ENCODE results near the gene ASGR2.
"Not testable (repeated sequence)": the region's sequence is repeated elsewhere in the genome, so short reads cannot be mapped to it uniquely, and the experiment has no call there.

ASGR2 gene

DNA sequence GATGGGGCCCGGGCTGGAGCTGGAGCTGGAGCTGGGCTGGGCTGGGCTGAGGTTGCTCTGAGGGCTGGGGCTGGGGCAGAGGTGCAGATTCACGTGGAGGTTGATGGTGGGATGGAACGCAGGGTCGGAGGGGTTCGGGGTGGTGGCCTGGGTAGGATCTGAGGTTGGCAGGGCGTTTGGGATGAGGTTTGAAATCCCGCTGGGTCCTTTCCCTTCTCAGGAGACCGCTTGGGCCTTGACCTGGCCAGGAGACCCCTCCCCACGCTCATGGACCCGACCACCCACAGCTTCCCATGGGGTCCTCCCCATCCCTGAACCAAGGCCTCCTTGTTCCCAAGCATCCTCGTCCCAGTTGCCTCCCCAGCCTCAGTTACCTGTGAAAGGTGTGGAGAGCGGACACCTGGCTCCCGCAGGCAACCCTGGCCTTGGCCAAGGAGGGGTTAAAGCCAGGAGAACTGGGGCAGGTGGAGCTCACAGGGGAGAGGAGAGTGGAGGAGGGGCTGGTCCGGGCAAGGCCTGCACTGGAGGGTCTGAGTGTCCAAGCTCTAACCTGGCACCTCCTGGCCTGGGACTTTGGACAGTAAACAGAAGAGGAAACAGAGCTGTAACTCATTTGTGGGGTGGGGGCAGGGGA, at the start of gene ASGR2:
Gene ASGR2 (minus strand): TSS at position 582 of the 634 bp plus-strand sequence. CDS start 582 bp downstream, outside the sequence.
- DNase-seq (ENCODE audit: low spot score), result no peak
- TF ChIP-seq, protein P1, sequence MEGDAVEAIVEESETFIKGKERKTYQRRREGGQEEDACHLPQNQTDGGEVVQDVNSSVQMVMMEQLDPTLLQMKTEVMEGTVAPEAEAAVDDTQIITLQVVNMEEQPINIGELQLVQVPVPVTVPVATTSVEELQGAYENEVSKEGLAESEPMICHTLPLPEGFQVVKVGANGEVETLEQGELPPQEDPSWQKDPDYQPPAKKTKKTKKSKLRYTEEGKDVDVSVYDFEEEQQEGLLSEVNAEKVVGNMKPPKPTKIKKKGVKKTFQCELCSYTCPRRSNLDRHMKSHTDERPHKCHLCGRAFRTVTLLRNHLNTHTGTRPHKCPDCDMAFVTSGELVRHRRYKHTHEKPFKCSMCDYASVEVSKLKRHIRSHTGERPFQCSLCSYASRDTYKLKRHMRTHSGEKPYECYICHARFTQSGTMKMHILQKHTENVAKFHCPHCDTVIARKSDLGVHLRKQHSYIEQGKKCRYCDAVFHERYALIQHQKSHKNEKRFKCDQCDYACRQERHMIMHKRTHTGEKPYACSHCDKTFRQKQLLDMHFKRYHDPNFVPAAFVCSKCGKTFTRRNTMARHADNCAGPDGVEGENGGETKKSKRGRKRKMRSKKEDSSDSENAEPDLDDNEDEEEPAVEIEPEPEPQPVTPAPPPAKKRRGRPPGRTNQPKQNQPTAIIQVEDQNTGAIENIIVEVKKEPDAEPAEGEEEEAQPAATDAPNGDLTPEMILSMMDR (IDR thresholded peaks at IDR 0.05; ENCODE audit: extremely low read depth, missing control alignments), result no peak

GRCh38 chr17:7159571-7159970, 44.9 kb upstream of the ASGR2 start:
- not testable (repeated sequence) for DNase-seq (ENCODE audit: low spot score)

DNA sequence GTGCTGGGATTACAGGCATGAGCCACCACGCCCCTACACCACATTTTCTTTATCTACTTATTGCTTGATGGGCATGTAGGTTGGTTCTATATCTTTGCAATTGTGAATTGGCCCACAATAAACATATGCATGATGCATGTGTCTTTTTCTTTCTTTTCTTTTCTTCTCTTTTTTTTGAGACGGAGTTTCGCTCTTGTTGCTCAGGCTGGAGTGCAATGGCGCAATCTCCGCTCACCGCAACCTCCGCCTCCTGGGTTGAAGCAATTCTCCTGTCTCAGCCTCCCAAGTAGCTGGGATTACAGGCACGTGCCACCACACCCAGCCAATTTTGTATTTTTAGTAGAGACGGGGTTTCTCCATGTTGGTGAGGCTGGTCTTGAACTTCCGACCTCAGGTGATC, 43.8 kb upstream of the ASGR2 start:
- DNase-seq (ENCODE audit: low spot score), result not testable (repeated sequence)

DNA sequence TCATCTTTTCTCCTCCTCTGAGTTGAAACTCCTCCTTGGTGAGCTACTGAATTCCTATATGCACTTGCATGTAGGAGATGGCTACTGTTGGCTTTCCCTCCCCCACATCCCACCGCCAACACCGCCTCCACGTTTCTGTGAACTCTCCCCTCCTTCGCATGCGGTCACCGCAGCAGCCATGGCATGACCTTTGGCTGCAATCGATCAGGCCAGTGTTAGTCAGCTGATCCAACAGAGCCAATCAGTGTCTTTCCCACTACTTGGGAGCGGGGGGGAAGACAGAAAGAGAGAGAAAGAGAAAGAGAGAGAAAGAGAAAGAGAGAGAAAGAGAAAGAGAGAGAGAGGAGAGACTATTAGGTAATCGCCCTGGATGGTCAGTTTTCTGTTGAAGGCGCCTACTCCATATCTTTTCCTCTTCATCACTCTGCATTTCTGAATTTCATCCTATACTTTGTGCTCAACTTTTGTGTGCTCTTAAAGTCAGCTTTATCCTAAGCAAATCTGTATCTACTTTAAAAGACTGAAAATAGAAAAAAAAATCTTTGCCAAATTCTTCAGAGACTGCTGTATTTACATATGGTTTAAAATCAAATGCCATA, 41.8 kb upstream of the ASGR2 start:
- DNase-seq (ENCODE audit: low spot score), result no peak
- TF ChIP-seq, protein P1 (IDR thresholded peaks at IDR 0.05; ENCODE audit: extremely low read depth, missing control alignments), result no peak

DNA sequence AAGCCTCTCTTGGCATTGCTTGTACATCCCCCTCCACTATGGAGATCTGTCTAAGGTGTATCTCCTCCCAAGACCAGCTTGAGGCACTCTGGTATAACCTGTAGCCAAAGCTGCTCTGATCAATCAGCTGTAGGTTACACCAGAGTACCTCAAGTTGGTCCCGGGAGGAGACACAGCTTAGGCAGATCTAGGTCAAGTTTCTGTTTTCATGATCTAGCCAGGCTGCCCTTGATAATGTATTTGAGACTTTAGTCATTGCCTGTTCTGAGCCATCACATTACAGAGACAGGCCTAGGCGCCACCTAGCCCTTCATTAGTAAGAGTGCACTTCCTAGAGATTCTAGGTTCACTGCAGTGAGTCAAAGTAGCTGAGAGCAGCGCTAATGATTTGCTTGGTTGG, 33.1 kb upstream of the ASGR2 start:
- no peak for DNase-seq (ENCODE audit: low spot score)
- TF ChIP-seq, protein P1 (IDR thresholded peaks at IDR 0.05; ENCODE audit: extremely low read depth, missing control alignments), result no peak

DNA sequence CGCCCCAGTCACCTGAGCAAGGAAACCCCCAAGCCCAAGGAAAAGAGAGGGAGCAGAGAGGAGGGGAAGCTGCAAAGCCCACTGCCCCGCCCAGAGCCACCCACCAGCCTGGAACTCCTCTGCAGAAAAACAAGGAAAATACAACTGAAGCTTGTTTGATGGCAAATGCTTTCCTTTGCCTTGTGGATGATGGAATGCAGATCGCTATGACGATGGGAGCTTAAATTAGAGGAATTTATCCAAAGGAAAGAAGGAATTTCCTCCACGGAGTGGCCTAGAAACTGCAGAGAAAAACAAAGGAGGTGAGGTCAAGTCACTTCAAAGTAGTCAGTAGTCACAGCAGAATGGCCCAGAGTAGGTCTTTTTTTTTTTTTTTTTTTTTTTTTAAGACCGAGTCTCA, 31.5 kb upstream of the ASGR2 start:
- DNase-seq (ENCODE audit: low spot score), result no peak
- TF ChIP-seq, protein P1 (IDR thresholded peaks at IDR 0.05; ENCODE audit: extremely low read depth, missing control alignments), result no peak

DNA sequence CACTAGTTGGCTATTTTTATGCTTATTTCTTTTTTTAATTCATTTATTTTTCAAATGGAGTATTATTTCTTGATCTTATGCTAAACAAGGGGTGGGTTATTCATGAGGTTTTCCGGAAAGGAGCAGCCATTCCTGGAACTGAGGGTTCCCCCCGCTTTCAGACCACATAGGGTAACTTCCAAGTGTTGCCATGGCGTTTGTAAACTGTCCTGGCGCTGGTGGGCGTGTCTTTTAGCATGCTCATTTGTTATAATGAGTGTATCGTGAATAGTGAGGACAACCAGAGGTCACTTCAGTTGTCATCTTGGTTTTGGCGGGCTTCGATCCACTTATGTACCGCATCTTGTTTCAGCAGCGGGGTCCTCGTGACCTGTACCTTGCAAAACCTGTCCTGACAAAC, 29.6 kb upstream of the ASGR2 start:
- no peak for DNase-seq (ENCODE audit: low spot score)

GRCh38 chr17:7141824-7142223, 27.2 kb upstream of the ASGR2 start:
- TF ChIP-seq, protein P1 (IDR thresholded peaks at IDR 0.05; ENCODE audit: extremely low read depth, missing control alignments), result no peak
- no peak for DNase-seq (ENCODE audit: low spot score)

More for the DNA sequence above, 29.6 kb upstream of the ASGR2 start:
- TF ChIP-seq, protein P1 (IDR thresholded peaks at IDR 0.05; ENCODE audit: extremely low read depth, missing control alignments), result no peak
